GM18505 (cell line): ENCODE results near the gene TXNRD1.
"Not testable (repeated sequence)": the region's sequence is repeated elsewhere in the genome, so short reads cannot be mapped to it uniquely, and the experiment has no call there.

Experiments
- ATAC-seq: cut with Tn5 transposase; IDR thresholded peaks from one replicate; pipeline ENCODE4 v1.9.1; 2021; ENCODE audit not compliant: unreplicated experiment
- POLR2A ChIP-seq: IDR thresholded peaks from 4 replicates; pipeline ENCODE4 v1.6.1; 2011; ENCODE audit warnings: borderline replicate concordance; ENCODE audit not compliant: insufficient read depth, insufficient read length; ENCODE audit errors: extremely low read depth

TXNRD1 gene

DNA sequence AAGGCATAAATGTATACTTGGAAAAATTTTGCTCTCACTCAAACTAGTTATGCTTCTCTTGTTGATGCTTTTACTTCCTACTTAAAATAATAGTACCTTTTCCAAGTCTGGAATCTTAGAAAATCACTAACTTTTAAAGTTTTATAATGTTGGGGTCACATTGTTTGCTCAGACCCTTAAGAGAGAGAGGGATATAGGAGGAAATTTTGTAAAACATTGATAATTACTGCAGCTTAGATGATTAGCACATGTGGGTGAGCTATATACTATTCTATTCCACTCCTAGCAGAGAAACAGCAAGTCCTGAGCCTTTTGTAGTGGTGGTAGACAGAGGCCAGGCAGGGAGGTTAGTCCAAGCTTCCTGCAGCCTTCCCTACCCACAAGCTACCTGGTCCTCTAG lies 101.4 kb downstream of the TXNRD1 start:
- TF ChIP-seq POLR2A, result no peak
- ATAC-seq, result no peak

- TF ChIP-seq POLR2A, result no peak
- no peak for ATAC-seq
Observed at GRCh38 chr12:104317538-104318210, 102.1 kb downstream of the TXNRD1 start.

- no peak for TF ChIP-seq POLR2A
- no peak for ATAC-seq
Observed at GRCh38 chr12:104319028-104319427, 103.4 kb downstream of the TXNRD1 start.

DNA sequence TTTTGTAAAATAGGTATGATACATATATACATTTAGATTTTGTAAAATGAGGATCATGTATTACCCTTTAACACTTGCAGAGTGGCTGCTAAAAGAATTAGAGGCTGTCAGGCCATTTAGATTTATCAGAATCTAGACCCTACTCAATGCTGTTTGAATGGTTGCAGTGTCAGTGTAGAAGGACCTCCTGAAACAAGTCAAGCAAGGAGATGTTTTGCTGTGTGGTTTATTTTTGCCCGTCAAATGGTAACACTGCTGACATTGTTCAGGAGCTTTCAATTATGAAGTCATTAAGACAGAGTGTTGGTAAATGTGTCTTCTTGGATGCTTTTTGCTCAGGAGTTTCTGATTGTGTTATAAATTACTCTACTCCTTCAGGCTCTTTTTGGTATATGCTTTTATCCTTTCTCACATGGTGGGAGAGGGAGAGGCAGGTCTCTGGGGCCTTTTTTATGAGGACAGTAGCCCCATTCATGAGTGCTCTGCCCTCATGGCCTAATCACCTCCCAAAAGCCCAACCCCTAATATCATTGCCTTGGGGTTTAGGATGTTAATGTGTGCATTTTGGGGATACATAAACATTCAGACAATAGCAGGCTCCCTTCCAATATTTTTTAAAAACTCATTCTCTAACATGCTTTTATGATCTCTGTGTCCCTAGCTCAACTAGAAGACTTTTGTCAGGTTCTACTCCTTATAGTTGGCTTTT lies 104.5 kb downstream of the TXNRD1 start:
- ATAC-seq, result no peak
- no peak for TF ChIP-seq POLR2A

DNA sequence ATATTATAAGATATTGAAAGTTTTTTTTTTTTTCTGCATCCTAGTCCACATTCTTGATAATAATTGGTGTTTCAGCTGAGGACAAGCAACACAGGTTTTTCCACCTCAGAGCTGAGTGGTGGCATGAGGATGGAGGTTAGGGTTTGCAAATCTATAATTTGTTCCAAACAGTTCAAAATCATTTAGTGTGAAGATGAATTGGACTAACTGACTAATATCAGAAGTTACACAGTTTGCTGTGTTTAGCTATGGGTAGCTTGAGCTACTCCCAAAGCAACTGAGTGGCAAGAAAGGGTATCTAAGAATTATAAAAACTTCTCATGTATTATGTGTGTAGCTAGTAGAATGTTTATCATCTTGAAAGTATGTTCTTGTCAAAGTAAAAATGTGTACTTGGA lies 105.0 kb downstream of the TXNRD1 start:
- TF ChIP-seq POLR2A, result no peak
- ATAC-seq, result no peak

DNA sequence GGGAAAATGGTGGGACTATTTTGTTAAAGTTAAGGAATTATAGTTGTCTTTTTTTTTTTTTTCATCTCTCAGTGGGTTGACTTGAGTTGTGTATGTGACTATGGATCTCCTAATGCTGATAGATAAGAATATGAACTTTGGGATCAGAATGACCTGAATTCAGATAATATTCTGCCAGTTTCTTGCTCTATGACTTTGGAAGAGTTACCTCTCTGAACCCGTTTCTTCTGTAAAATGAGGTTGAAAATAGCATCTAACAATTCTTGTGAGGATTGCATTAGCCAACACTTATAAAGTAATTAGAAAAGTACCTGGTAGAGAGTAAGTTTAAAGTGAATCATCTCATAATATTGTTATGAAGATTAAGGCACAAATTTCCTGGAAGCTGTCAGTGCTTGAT lies 106.4 kb downstream of the TXNRD1 start:
- no peak for TF ChIP-seq POLR2A
- ATAC-seq, result no peak

- not testable (repeated sequence) for ATAC-seq
Observed at GRCh38 chr12:104322533-104322932, 107.0 kb downstream of the TXNRD1 start.

- ATAC-seq, result no peak
- no peak for TF ChIP-seq POLR2A
Observed at GRCh38 chr12:104323899-104324298, 108.3 kb downstream of the TXNRD1 start.

GRCh38 chr12:104328278-104328677 lies 112.7 kb downstream of the TXNRD1 start:
- not testable (repeated sequence) for ATAC-seq

DNA sequence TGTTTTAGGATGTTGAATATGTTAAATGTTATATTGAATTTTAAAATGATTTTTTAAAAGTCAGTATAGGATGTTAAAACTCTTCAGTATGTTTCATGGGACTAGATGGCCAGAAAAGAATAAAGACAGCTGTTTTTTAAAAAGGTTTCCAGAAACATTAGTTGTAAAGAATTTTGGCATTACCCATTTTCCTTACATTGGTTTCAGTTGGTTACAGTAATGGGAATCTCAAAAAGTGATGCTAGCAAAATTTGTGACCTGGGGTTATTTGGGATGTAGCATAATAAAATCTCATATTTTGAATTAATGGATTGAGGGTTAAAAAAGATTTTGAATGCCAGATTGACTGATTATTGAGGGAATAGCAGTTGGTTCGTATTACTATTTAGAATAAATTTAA lies 113.2 kb downstream of the TXNRD1 start:
- TF ChIP-seq POLR2A, result no peak
- no peak for ATAC-seq

DNA sequence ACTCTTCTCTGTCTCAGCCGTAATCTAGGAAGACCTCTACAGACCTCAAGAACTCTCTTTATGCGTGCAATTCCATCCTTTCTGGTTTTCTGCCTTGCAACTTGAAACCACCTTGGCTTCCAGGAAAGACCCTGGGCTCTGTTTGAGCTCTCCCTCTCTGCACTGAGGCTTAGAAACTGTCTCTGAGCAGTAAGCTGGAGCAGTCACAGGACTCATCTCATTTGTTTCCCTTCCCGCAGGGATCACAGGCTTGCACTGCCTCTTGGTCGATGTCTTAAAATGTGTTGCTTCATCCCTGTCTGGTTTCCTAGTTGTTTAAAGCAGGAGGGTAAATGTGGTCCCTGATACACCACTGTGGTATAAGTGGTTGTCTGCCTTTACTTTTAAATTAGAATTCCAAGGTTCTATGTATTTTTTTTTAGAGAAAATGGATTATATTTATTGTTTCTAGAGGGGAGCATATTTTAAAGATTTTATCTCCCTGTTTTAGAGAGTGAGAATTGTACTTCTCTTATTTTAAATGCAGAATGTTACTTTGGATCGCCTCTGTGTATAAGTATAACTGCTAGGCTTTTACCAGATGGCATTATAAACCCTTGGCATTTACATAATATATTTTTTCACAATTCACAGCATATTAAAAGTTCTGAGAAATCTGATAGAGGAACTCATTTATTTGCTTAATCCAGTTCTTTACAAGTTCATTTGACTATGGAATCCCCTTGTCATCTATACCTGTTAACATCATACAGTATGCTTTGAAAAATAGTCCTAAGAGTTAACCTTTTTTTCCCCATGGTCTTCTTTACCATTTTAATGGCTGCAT lies 114.3 kb downstream of the TXNRD1 start:
- no peak for ATAC-seq
- TF ChIP-seq POLR2A, result no peak

- ATAC-seq, result no peak
- no peak for TF ChIP-seq POLR2A
Observed at GRCh38 chr12:104331376-104331775, 115.8 kb downstream of the TXNRD1 start.

DNA sequence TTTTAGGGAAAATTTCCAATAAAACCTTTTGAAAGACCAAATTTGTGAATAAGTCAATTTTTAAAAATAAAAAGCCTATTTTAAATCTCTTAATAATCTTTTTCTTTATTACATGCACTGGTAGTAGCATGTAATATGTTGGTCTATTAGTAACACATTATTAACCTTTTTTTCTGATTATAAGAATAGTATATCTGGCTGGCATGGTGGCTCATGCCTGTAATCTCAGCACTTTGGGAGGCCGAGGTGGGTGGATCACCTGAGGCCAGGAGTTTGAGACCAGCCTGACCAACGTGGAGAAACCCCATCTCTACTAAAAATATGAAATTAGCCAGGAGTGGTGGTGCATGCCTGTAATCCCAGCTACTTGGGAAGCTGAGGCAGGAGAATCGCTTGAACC lies 116.7 kb downstream of the TXNRD1 start:
- not testable (repeated sequence) for ATAC-seq

- TF ChIP-seq POLR2A, result no peak
Observed at GRCh38 chr12:104333692-104334255, 118.2 kb downstream of the TXNRD1 start.

More at GRCh38 chr12:104333692-104334255, 118.2 kb downstream of the TXNRD1 start:
- no peak for ATAC-seq
